Measurements from ENCODE around the gene USP21. TPM values are rescaled to one million over a fixed set of nuclear protein-coding genes. Genes with fewer than 3 reads are reported as not detected.
A peak's percentile ranks its signal among the peaks of the same experiment; 100 is the strongest.
"Not testable (repeated sequence)": the region's sequence is repeated elsewhere in the genome, so short reads cannot be mapped to it uniquely, and the experiment has no call there.

The USP21 gene
- total RNA-seq, 4 donors from 2014 or later: 10.0 to 27.6 (median 14.7) TPM

- Histone ChIP-seq H3K9me3 (no peaks in the 10 kb centered on the region), H3K4me1 (peaks cover 9 to 64% (median 31%) of the 10 kb centered on the region in 3 donors)
- no peak for ATAC-seq
Measured at GRCh38 chr1:161114556-161114955, 44.7 kb upstream of the USP21 start.

GRCh38 chr1:161115132-161115711, 44.1 kb upstream of the USP21 start:
- no peak for TF ChIP-seq CTCF (IDR thresholded peaks at IDR 0.05)
- no peak for TF ChIP-seq POLR2A (IDR thresholded peaks at IDR 0.05)
- no peak for TF ChIP-seq POLR2AphosphoS5 (IDR thresholded peaks at IDR 0.05)
- TF ChIP-seq EP300 (IDR thresholded peaks at IDR 0.05): no peak
- peaks cover 11 to 71% (median 34%) of the 10 kb centered on the region in 3 donors for H3K4me1 ChIP-seq
- no peak for ATAC-seq
- H3K36me3 ChIP-seq: peaks cover 0 to 13% of the 10 kb centered on the region in 2 donors
- H3K27me3 ChIP-seq: no peaks in the 10 kb centered on the region
- no peak overlapping the region for H3K27ac ChIP-seq
- no peaks in the 10 kb centered on the region for H3K9me3 ChIP-seq
- H3K4me3 ChIP-seq: no peak overlapping the region
- 89 to 100% methylated on average over 2 to 12 of the region's 12 CpGs for WGBS, 2 donors (ENCODE audit: low coverage in 1 of 2)

More at GRCh38 chr1:161114556-161114955, 44.7 kb upstream of the USP21 start:
- peaks cover 0 to 13% of the 10 kb centered on the region in 2 donors for H3K36me3 ChIP-seq
- no peaks in the 10 kb centered on the region for H3K27me3 ChIP-seq
- no peak overlapping the region for H3K4me3 ChIP-seq
- WGBS, 2 donors (ENCODE audit: low coverage in 1 of 2): 60 to 80% methylated on average over 2 of the region's 2 CpGs
- H3K27ac ChIP-seq: no peak overlapping the region
- TF ChIP-seq POLR2A (IDR thresholded peaks at IDR 0.05) (no peak), POLR2AphosphoS5 (IDR thresholded peaks at IDR 0.05) (no peak), EP300 (IDR thresholded peaks at IDR 0.05) (no peak), CTCF (IDR thresholded peaks at IDR 0.05) (no peak)

GRCh38 chr1:161115961-161116360, 43.3 kb upstream of the USP21 start:
- H3K36me3 ChIP-seq: peaks cover 0 to 20% of the 10 kb centered on the region in 2 donors
- 81 to 86% methylated on average over 3 to 6 of the region's 6 CpGs for WGBS, 2 donors (ENCODE audit: low coverage in 1 of 2)
- not testable (repeated sequence) for H3K27me3 ChIP-seq, H3K27ac ChIP-seq, ATAC-seq, H3K4me3 ChIP-seq, H3K9me3 ChIP-seq
- peaks cover 11 to 78% (median 34%) of the 10 kb centered on the region in 3 donors for H3K4me1 ChIP-seq

- 0 to 1% methylated on average over 7 to 26 of the region's 58 CpGs for WGBS, 2 donors (ENCODE audit: low coverage in 1 of 2)
- Histone ChIP-seq H3K4me1 (peaks cover 11 to 76% (median 34%) of the 10 kb centered on the region in 3 donors), H3K9me3 (no peaks in the 10 kb centered on the region), H3K27me3 (no peaks in the 10 kb centered on the region), H3K27ac (peak within 1 kb of the TSS; percentile 88 to 98 (median 92)), H3K4me3 (peak within 1 kb of the TSS; percentile 87 to 96), H3K36me3 (peaks cover 0 to 40% of the 10 kb centered on the region in 2 donors)
- ATAC-seq: peak; percentile 92
- peak in 2 of 4 experiments; percentile 11 to 36 for TF ChIP-seq CTCF (IDR thresholded peaks at IDR 0.05)
- peak; percentile 84 to 89 for TF ChIP-seq POLR2A (IDR thresholded peaks at IDR 0.05)
- no peak for TF ChIP-seq EP300 (IDR thresholded peaks at IDR 0.05)
- TF ChIP-seq POLR2AphosphoS5 (IDR thresholded peaks at IDR 0.05): peak; percentile 98
Measured at GRCh38 chr1:161117759-161118581, 41.3 kb upstream of the USP21 start, which contains the start of the genes NIT1 and PFDN2. NIT1 (plus strand) TSS chr1:161118105; CDS start chr1:161118177, 72 bp downstream. PFDN2 (minus strand) TSS chr1:161118037; CDS start chr1:161118026, 11 bp downstream.

GRCh38 chr1:161119092-161119903, 40.0 kb upstream of the USP21 start:
- H3K4me3 ChIP-seq: peak overlapping the region in 1 of 2 donors; percentile 96
- peak overlapping the region; percentile 36 to 93 (median 89) for H3K27ac ChIP-seq
- peak; percentile 52 for ATAC-seq
- no peaks in the 10 kb centered on the region for H3K9me3 ChIP-seq
- peaks cover 11 to 63% (median 34%) of the 10 kb centered on the region in 3 donors for H3K4me1 ChIP-seq
- WGBS, 2 donors (ENCODE audit: low coverage in 1 of 2): 26 to 47% methylated on average over 4 to 10 of the region's 10 CpGs
- TF ChIP-seq POLR2AphosphoS5 (IDR thresholded peaks at IDR 0.05): peak; percentile 25
- no peak for TF ChIP-seq POLR2A (IDR thresholded peaks at IDR 0.05)
- TF ChIP-seq CTCF (IDR thresholded peaks at IDR 0.05): peak in 3 of 4 experiments; percentile 13 to 59 (median 30)
- no peaks in the 10 kb centered on the region for H3K27me3 ChIP-seq
- peaks cover 0 to 51% of the 10 kb centered on the region in 2 donors for H3K36me3 ChIP-seq
